ENCODE results near the gene ASCL1. TPM values are rescaled to one million over a fixed set of nuclear protein-coding genes. Genes with fewer than 3 reads are reported as not detected.

The ASCL1 gene
- total RNA-seq, 1 experiment from 2014 or later, result not detected

- ChIA-PET CTCF (interaction anchor here (0.6 kb wide), 1 partner anchor 212 kb away, joined by 3 read pairs; no protein-coding TSS in a partner anchor), POLR2A (ENCODE audit: low non-redundant PET) (no interaction called here)
- BruUV-seq (replicated peaks), result no TSS peak
- TF ChIP-seq EZH2 (IDR thresholded peaks at IDR 0.05; ENCODE audit: borderline replicate concordance, low read depth, low read length, poor library complexity, severe bottlenecking) (no peak), CTCF (conservative IDR thresholded peaks at IDR 0.05; ENCODE audit: low read depth, low read length) (no peak)
- H3K27me3 ChIP-seq (replicated peaks; ENCODE audit: insufficient read depth, low read depth, low read length, poor library complexity), result peaks cover 87% of the 10 kb centered on the region
- H3K27ac ChIP-seq (ENCODE audit: low read depth, low read length, poor library complexity, severe bottlenecking), result no peak overlapping the region
- H3K36me3 ChIP-seq (ENCODE audit: insufficient read depth, low read length, poor library complexity, severe bottlenecking), result no peaks in the 10 kb centered on the region
- intact Hi-C loops (cut with micrococcal nuclease; ENCODE audit: unreplicated experiment), result no loop called here
- H3K4me3 ChIP-seq (ENCODE audit: low read depth, low read length, poor library complexity, severe bottlenecking), result no peak overlapping the region
- H3K9me3 ChIP-seq (ENCODE audit: low read depth, low read length, poor library complexity, severe bottlenecking), result no peaks in the 10 kb centered on the region
- H3K4me1 ChIP-seq (ENCODE audit: insufficient read depth, low read length, poor library complexity, severe bottlenecking), result no peaks in the 10 kb centered on the region
- DNase-seq (ENCODE audit: low spot score), result no peak
Observed at GRCh38 chr12:102950950-102951619, 6.4 kb upstream of the ASCL1 start.

- BruUV-seq (replicated peaks), result no TSS peak
- no peak for DNase-seq (ENCODE audit: low spot score)
- no peaks in the 10 kb centered on the region for H3K9me3 ChIP-seq (ENCODE audit: low read depth, low read length, poor library complexity, severe bottlenecking)
- H3K36me3 ChIP-seq (ENCODE audit: insufficient read depth, low read length, poor library complexity, severe bottlenecking), result no peaks in the 10 kb centered on the region
- ChIA-PET CTCF (no interaction called here), POLR2A (ENCODE audit: low non-redundant PET) (no interaction called here)
- peaks cover 89% of the 10 kb centered on the region for H3K27me3 ChIP-seq (replicated peaks; ENCODE audit: insufficient read depth, low read depth, low read length, poor library complexity)
- H3K4me3 ChIP-seq (ENCODE audit: low read depth, low read length, poor library complexity, severe bottlenecking), result no peak overlapping the region
- no peak overlapping the region for H3K27ac ChIP-seq (ENCODE audit: low read depth, low read length, poor library complexity, severe bottlenecking)
- H3K4me1 ChIP-seq (ENCODE audit: insufficient read depth, low read length, poor library complexity, severe bottlenecking), result no peaks in the 10 kb centered on the region
- intact Hi-C loops (cut with micrococcal nuclease; ENCODE audit: unreplicated experiment), result no loop called here
- TF ChIP-seq EZH2 (IDR thresholded peaks at IDR 0.05; ENCODE audit: borderline replicate concordance, low read depth, low read length, poor library complexity, severe bottlenecking) (peak; percentile 20), CTCF (conservative IDR thresholded peaks at IDR 0.05; ENCODE audit: low read depth, low read length) (no peak)
Observed at GRCh38 chr12:102951841-102952240, 5.6 kb upstream of the ASCL1 start.

- CTCF ChIA-PET, result interaction anchor here (0.5 kb wide), 1 partner anchor 926 kb away, joined by 6 read pairs; no protein-coding TSS in a partner anchor
- POLR2A ChIA-PET (ENCODE audit: low non-redundant PET), result no interaction called here
- Histone ChIP-seq H3K36me3 (ENCODE audit: insufficient read depth, low read length, poor library complexity, severe bottlenecking) (no peaks in the 10 kb centered on the region), H3K4me1 (ENCODE audit: insufficient read depth, low read length, poor library complexity, severe bottlenecking) (no peaks in the 10 kb centered on the region), H3K9me3 (ENCODE audit: low read depth, low read length, poor library complexity, severe bottlenecking) (no peaks in the 10 kb centered on the region), H3K4me3 (ENCODE audit: low read depth, low read length, poor library complexity, severe bottlenecking) (no peak overlapping the region), H3K27me3 (replicated peaks; ENCODE audit: insufficient read depth, low read depth, low read length, poor library complexity) (peaks cover 98% of the 10 kb centered on the region), H3K27ac (ENCODE audit: low read depth, low read length, poor library complexity, severe bottlenecking) (no peak overlapping the region)
- no peak for DNase-seq (ENCODE audit: low spot score)
- no TSS peak for BruUV-seq (replicated peaks)
- TF ChIP-seq EZH2 (IDR thresholded peaks at IDR 0.05; ENCODE audit: borderline replicate concordance, low read depth, low read length, poor library complexity, severe bottlenecking) (no peak), CTCF (conservative IDR thresholded peaks at IDR 0.05; ENCODE audit: low read depth, low read length) (no peak)
- intact Hi-C loops (cut with micrococcal nuclease; ENCODE audit: unreplicated experiment), result no loop called here
Observed at GRCh38 chr12:102953221-102953620, 4.3 kb upstream of the ASCL1 start.
